HG03060 (cell line): ENCODE data around the gene PHTF1.

ENCODE experiments used
- ATAC-seq: cut with Tn5 transposase; IDR thresholded peaks from one replicate; pipeline ENCODE4 v1.9.1; 2021; ENCODE audit warnings: low read depth, moderate number of reproducible peaks; ENCODE audit not compliant: unreplicated experiment

The PHTF1 gene

DNA sequence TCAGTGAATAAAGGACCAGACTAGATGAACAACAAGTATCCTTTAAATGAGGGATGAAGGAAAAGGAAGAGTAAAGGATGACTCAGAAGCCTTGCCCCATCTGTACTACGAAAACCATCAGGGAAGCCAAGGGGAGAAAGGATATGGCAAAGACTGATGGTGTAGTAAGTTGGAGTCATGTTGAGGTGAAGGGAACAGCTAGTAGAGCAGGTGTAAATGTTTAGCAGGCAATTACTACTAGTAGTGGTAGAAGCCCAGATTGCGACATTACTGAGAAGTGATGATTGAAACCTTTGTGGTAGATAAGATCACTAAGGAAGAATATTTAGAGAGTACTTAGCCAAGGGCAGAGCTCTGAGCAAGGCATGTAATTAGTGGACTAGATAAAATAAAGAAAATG is 84.0 kb downstream of the PHTF1 start:
- ATAC-seq: no peak

GRCh38 chr1:113674591-113674990 is 84.7 kb downstream of the PHTF1 start:
- no peak for ATAC-seq

DNA sequence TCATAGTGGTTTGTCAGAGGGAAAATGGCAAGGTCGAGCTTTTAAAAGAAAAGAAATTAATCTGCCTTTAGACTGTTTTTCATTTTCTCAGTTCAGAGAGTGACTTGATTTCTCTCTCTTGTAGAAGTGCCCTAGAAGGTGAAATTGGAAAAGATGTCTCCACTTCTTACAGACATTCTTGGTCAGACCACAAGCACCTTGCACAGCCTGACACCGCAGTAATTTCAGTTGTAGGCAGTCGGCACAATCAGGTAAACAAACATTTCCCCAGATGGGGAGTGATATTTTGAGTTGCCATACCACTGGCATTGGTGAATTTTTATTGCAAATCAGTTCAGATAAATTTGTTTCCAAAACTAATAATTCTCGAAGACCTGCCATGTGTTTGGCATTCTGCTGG is 86.8 kb downstream of the PHTF1 start:
- no peak for ATAC-seq

DNA sequence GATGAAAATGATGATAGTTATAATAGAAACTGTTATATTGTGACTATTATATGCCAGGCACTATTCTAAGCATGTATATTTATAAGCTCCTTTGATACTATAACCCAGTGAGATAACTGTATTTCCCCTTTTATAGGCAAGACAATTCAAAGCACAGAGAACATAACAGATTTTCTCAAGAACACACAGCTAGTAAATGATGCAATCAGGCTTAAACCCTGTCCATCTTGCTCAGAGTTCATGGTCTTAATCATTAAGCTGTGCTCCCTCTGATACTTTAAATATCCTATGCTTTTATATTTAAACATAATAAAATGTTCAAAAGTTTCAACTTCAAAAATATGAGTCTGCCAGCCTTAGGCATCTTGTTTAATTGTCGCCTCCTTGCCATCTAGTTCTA is 88.6 kb downstream of the PHTF1 start:
- ATAC-seq: no peak

DNA sequence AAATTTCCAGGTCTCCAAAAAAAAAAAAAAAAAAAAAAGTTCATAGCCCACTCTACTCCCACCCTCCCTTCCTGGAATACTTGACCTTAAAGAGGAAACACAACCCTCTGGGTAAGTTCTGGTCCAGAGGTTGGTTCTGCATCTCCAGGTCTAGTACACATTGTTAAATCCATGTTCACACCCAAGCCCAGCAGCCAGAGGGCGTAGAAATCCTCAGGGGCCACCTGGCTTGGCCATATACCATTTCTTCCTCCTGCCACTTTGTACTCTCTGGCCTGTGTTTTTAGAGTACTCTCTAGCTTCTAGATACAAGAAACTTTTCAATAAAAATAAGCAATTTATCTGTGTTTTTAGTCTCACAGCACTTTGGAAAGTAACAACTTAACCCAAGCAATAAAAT is 89.3 kb downstream of the PHTF1 start:
- ATAC-seq: no peak

- ATAC-seq: no peak
These were observed 93.2 kb downstream of the PHTF1 start for GRCh38 chr1:113666126-113666525.

GRCh38 chr1:113665071-113665470 is 94.2 kb downstream of the PHTF1 start:
- no peak for ATAC-seq

GRCh38 chr1:113663165-113663951 is 95.9 kb downstream of the PHTF1 start:
- ATAC-seq: no peak

- ATAC-seq: no peak
These were observed 97.2 kb downstream of the PHTF1 start for GRCh38 chr1:113662101-113662500.

DNA sequence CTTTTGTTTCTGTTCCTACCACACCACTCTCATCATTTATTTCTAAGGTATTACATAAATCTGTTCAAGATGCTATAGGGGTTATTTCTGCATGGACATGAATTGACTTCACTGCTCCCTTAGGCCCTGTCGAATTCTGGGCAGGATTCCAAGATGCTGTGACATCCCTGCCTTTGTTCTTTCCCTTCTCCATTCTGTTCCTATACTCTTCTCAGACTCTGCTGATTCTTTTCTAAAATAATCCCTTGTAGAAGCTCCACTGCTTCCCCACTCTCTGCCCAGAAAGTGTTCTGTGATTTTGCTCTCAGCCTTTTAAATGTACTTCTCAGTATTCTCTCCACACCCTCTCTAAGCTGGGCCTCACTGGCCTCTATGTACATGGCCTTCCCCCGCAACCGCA is 99.2 kb downstream of the PHTF1 start:
- no peak for ATAC-seq

DNA sequence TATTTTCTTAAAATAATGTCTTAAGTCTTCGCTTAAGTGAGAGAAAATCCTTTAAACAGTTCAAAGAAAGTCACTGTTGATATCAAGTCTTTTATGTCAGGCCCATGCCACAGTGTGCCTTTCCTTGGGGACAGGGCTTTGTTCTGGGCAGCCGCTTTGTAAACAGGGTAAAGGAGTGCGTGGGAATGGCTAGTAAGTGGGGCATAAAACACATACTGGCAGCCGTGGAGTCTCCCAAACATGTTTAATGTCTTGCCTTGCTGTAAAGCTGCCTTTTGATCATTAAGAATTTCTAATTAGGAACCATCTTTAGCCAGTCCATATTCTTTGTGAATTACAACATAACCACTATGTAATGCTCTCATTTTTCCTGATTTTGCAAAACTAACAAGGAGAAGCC is 99.7 kb downstream of the PHTF1 start:
- ATAC-seq: no peak

DNA sequence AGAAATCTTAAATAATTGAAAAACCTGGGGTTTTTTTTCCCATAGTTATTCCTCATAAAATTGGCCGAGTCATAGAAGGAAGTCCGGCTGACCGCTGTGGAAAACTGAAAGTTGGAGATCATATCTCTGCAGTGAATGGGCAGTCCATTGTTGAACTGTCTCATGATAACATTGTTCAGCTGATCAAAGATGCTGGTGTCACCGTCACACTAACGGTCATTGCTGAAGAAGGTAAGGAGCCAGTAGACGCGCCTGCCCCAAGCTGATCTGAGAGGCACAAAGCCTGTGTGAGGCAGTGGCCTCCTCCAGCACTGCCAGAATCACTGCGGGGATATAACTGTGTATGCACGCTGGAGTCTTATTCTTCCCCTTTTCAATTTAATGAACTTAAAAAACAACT is 100.3 kb downstream of the PHTF1 start:
- no peak for ATAC-seq

- no peak for ATAC-seq
These were observed 101.7 kb downstream of the PHTF1 start for GRCh38 chr1:113657556-113658063.

- ATAC-seq: no peak
These were observed 102.2 kb downstream of the PHTF1 start for GRCh38 chr1:113657126-113657525.

- ATAC-seq: no peak
These were observed 104.4 kb downstream of the PHTF1 start for GRCh38 chr1:113654883-113655282.

- no peak for ATAC-seq
These were observed 105.5 kb downstream of the PHTF1 start for GRCh38 chr1:113653741-113654140.

DNA sequence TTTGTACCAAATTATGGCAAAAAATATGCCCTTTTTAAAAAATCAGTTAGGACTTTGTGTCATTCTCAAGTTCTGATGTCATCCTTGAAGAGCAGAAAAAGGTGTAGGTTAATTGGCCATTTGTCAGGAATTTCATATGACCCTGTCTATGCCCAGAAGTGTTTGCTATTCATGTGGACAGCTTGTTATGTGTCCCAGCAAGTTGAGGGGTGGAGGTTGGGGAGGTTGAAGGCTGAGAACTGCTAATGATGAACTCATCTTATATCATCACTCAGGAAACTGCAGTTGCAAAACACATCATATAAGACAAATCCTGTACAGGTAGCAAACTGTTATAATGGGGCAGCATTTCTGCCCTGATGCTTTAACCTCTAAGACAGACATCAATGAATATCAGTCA is 106.5 kb downstream of the PHTF1 start:
- no peak for ATAC-seq

DNA sequence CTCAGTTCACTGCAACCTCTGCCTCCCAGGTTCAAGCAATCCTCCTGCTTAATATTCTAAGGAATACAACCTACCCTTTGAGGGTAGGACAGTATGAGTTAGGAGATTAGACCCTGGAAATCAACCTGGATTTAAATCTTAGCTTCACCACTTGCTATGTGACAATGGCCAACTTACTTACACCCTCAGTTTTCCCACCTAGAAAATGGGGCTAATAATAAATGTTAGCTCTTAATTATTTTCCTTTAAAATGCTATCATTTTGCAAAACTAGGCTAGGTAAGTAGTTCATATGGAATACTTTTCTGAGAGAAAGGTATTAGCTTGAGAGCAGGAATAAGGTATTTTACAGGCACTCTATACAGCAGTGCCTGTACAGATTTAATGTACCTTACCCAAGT is 110.8 kb downstream of the PHTF1 start:
- no peak for ATAC-seq

GRCh38 chr1:113647164-113647563 is 112.1 kb downstream of the PHTF1 start:
- ATAC-seq: no peak
